GM18505 (cell line): Measurements from ENCODE around the gene RNPEP.
"Not testable (repeated sequence)": the region's sequence is repeated elsewhere in the genome, so short reads cannot be mapped to it uniquely, and the experiment has no call there.

Experiments used
- ATAC-seq: cut with Tn5 transposase; IDR thresholded peaks from one replicate; pipeline ENCODE4 v1.9.1; 2021; ENCODE audit not compliant: unreplicated experiment
- POLR2A ChIP-seq: IDR thresholded peaks from 4 replicates; pipeline ENCODE4 v1.6.1; 2011; ENCODE audit warnings: borderline replicate concordance; ENCODE audit not compliant: insufficient read depth, insufficient read length; ENCODE audit errors: extremely low read depth

RNPEP gene

GRCh38 chr1:201949491-201949890, 33.0 kb upstream of the RNPEP start:
- ATAC-seq = no peak

GRCh38 chr1:201954263-201955008, 28.0 kb upstream of the RNPEP start:
- ATAC-seq = no peak
- no peak for TF ChIP-seq POLR2A

More at GRCh38 chr1:201949491-201949890, 33.0 kb upstream of the RNPEP start:
- TF ChIP-seq POLR2A = no peak

GRCh38 chr1:201955009-201955728, 27.3 kb upstream of the RNPEP start, which contains the start of gene TIMM17A:
TSS of gene TIMM17A (plus strand) at chr1:201955503. CDS start at chr1:201955527, 24 bp downstream.
- peak; percentile 98 for TF ChIP-seq POLR2A
- peak; percentile 99 for ATAC-seq

GRCh38 chr1:201955729-201956143, 26.7 kb upstream of the RNPEP start:
- no peak for TF ChIP-seq POLR2A

GRCh38 chr1:201958348-201958747, 24.1 kb upstream of the RNPEP start:
- no peak for TF ChIP-seq POLR2A
- ATAC-seq = no peak

More at GRCh38 chr1:201955729-201956143, 26.7 kb upstream of the RNPEP start:
- peak; percentile 30 for ATAC-seq

- not testable (repeated sequence) for ATAC-seq
Measured at GRCh38 chr1:201962382-201962781, 20.1 kb upstream of the RNPEP start.

- no peak for TF ChIP-seq POLR2A
- ATAC-seq = no peak
Measured at GRCh38 chr1:201964261-201964660, 18.2 kb upstream of the RNPEP start.

GRCh38 chr1:201966171-201966570, 16.3 kb upstream of the RNPEP start:
- no peak for TF ChIP-seq POLR2A
- ATAC-seq = peak; percentile 48

- TF ChIP-seq POLR2A = no peak
- no peak for ATAC-seq
Measured at GRCh38 chr1:201968202-201968925, 14.1 kb upstream of the RNPEP start.

- no peak for TF ChIP-seq POLR2A
- no peak for ATAC-seq
Measured at GRCh38 chr1:201970334-201971159, 11.9 kb upstream of the RNPEP start.

GRCh38 chr1:201982082-201982622, 296 bp upstream of the RNPEP start:
- no peak for TF ChIP-seq POLR2A
- ATAC-seq = no peak

- TF ChIP-seq POLR2A = no peak
- ATAC-seq = no peak
Measured at GRCh38 chr1:201983380-201983805, 945 bp downstream of the RNPEP start.
